GM06990 (cell line): ENCODE measurements around the gene DPP7.

Experiments used
- DNase-seq: peaks from one replicate; pipeline ENCODE4 v3.0.0-alpha.2; 2011; ENCODE audit not compliant: insufficient read length; ENCODE audit errors: extremely low read depth
- H3K27me3 ChIP-seq: replicated peaks from 2 replicates; pipeline ENCODE4 v1.6.0; 2011; ENCODE audit warnings: low read length; ENCODE audit not compliant: control insufficient read depth, insufficient read depth
- H3K36me3 ChIP-seq: 2 replicates; pipeline ENCODE4 v1.5.1; 2011; ENCODE audit warnings: low read length; ENCODE audit not compliant: control insufficient read depth, insufficient read depth
- H3K4me3 ChIP-seq: replicated peaks from 2 replicates; pipeline ENCODE4 v1.5.1; 2011; ENCODE audit warnings: low read depth, mild to moderate bottlenecking, control low read depth, low read length
- TF ChIP-seq, protein P1 (sequence below): IDR thresholded peaks from 2 replicates; pipeline ENCODE4 v1.5.1; 2011; ENCODE audit warnings: low read length, control low read depth, mild to moderate bottlenecking, inconsistent platforms; ENCODE audit not compliant: insufficient read depth, poor library complexity, severe bottlenecking

DPP7 gene

DNA sequence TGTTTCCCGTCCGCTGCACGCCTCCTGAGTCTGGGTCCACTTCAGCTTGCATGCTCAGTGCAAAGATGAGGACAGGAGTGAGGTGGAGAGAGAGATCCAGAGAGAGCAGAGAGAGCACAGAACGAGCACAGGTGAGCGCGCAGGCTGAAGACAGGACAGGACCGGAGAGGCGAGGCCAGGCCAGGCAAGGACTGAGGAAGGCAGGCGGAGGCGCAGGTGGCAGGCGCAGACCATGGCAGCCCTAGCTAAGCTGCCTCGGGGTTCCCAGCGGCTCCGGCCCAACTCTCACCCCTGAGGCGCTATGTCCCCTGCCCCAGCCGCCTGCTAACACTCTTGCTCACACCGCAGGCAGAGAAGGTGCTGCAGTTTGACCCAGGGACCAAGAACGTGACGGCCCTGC is 34.1 kb upstream of the DPP7 start:
- no peak overlapping the region for H3K4me3 ChIP-seq
- TF ChIP-seq, protein P1, sequence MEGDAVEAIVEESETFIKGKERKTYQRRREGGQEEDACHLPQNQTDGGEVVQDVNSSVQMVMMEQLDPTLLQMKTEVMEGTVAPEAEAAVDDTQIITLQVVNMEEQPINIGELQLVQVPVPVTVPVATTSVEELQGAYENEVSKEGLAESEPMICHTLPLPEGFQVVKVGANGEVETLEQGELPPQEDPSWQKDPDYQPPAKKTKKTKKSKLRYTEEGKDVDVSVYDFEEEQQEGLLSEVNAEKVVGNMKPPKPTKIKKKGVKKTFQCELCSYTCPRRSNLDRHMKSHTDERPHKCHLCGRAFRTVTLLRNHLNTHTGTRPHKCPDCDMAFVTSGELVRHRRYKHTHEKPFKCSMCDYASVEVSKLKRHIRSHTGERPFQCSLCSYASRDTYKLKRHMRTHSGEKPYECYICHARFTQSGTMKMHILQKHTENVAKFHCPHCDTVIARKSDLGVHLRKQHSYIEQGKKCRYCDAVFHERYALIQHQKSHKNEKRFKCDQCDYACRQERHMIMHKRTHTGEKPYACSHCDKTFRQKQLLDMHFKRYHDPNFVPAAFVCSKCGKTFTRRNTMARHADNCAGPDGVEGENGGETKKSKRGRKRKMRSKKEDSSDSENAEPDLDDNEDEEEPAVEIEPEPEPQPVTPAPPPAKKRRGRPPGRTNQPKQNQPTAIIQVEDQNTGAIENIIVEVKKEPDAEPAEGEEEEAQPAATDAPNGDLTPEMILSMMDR = no peak
- no peaks in the 10 kb centered on the region for H3K27me3 ChIP-seq
- no peaks in the 10 kb centered on the region for H3K36me3 ChIP-seq
- DNase-seq = no peak

DNA sequence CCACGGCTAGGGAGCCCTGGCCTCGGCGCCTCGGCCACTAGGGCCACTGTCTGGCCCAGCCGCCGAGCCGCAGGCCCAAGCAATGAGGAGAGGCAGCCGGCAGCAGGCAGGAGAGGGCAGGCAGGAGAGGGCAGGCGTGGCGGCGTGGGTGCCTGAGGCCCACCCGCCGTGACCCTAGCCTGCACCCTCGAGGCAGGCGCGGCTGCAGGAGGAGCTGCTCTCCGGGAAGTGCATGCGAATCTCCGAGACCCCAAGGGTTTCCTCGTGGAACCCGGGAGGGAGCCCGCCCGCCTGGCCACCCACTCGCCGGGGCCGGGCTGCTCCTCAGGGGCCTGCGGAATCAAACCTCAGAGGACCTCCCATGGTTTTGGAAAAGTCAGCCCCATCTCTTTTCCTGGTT is 33.7 kb upstream of the DPP7 start:
- Histone ChIP-seq H3K27me3 (no peaks in the 10 kb centered on the region), H3K4me3 (no peak overlapping the region), H3K36me3 (no peaks in the 10 kb centered on the region)
- DNase-seq = no peak
- TF ChIP-seq, protein P1 = no peak

DNA sequence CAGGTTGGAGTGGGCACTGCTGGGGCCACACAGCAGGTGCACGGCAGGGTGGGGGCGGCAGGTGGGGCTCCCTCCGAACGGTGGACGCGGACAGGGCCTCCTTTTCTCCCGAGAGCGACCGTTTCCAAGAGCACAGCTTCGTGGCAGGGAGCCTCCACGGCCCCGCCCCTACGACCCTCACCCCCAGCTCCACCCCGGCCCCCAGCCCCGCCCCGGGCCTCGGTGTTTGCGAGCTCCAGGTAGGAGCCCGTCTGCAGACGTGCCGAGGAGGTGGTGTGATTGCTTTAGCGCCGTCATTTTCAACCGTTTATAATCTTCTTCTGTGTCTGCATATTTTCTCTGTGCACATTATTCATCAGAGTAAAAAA is 33.2 kb upstream of the DPP7 start:
- H3K27me3 ChIP-seq = no peaks in the 10 kb centered on the region
- no peak for DNase-seq
- H3K36me3 ChIP-seq = no peaks in the 10 kb centered on the region
- H3K4me3 ChIP-seq = no peak overlapping the region
- TF ChIP-seq, protein P1 = no peak

DNA sequence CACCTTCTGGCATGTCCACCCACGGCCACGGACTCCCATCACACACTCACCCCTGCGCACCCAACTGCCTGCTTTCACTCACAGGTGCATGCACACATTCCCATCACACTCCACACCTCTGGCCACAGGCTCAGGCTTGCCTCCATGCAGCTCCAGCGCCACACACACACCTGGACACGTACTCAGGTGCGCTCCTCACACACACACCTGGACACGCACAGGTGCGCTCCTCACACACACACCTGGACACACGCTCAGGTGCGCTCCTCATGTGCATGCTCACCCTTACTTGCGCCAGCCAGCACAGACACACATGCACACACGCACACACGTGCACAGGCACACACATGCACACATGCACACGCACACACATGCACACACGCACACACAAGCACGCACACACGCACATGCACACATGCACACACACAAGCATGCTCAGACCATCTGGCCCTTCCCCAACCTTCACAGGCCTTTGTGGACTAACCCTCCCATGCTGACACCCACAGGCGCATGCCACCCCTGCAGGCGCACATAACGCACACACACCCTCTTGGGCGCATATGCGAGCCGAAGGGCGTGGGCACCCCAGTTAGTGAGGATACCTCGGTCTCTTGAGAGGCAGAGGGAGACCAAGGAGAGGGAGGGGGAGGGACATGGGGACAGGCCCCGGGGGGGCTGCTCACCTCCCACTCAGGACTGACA is 32.7 kb upstream of the DPP7 start:
- TF ChIP-seq, protein P1 = no peak
- no peaks in the 10 kb centered on the region for H3K36me3 ChIP-seq

DNA sequence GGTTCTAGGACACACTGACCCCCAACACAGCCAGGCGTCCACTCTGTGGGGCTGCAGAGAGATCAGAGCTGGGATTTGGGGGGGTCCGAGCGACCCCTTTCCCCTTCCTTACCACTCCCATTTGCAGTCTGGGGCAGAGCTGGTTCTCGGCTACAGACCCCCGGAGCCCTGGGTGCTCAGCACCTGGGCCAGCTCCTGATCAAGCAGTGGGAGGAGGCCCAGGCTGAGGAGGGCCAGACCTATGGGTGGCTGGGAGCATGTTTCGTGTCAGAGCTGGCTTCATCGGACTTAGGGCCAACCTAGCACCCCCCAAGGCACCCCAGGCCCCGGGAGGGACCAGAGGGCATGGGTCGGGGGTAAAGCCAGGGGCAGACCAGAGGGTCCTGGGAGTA is 32.0 kb upstream of the DPP7 start:
- TF ChIP-seq, protein P1 = no peak
- H3K4me3 ChIP-seq = no peak overlapping the region
- no peaks in the 10 kb centered on the region for H3K36me3 ChIP-seq
- no peaks in the 10 kb centered on the region for H3K27me3 ChIP-seq
- DNase-seq = no peak

More for the DNA sequence above, 32.7 kb upstream of the DPP7 start:
- DNase-seq = no peak
- no peak overlapping the region for H3K4me3 ChIP-seq
- no peaks in the 10 kb centered on the region for H3K27me3 ChIP-seq
